Endothelial cell (in vitro differentiated cells): Measurements from ENCODE around the gene CCT8. TPM values are rescaled to one million over a fixed set of nuclear protein-coding genes. Genes with fewer than 3 reads are reported as not detected.

Source experiments
- DNase-seq: peaks from one replicate; pipeline ENCODE4 v3.0.0; 2021; ENCODE audit warnings: low spot score
- H3K27ac Mint-ChIP-seq: one replicate; pipeline ENCODE4 v1.8.0; 2021; ENCODE audit warnings: mixed read lengths, inconsistent platforms; ENCODE audit not compliant: unreplicated experiment
- H3K27me3 Mint-ChIP-seq: one replicate; pipeline ENCODE4 v1.8.0; 2021; ENCODE audit warnings: mild to moderate bottlenecking, moderate library complexity, mixed read lengths, inconsistent platforms; ENCODE audit not compliant: unreplicated experiment
- H3K36me3 Mint-ChIP-seq: one replicate; pipeline ENCODE4 v1.8.0; 2021; ENCODE audit warnings: mild to moderate bottlenecking, low read depth, mixed read lengths, inconsistent platforms; ENCODE audit not compliant: unreplicated experiment
- H3K4me1 Mint-ChIP-seq: one replicate; pipeline ENCODE4 v1.8.0; 2021; ENCODE audit warnings: mild to moderate bottlenecking, mixed read lengths, inconsistent platforms; ENCODE audit not compliant: unreplicated experiment
- H3K4me3 Mint-ChIP-seq: one replicate; pipeline ENCODE4 v1.8.0; 2021; ENCODE audit warnings: mild to moderate bottlenecking, mixed read lengths, inconsistent platforms; ENCODE audit not compliant: unreplicated experiment
- H3K9me3 Mint-ChIP-seq: one replicate; pipeline ENCODE4 v1.8.0; 2021; ENCODE audit warnings: mixed read lengths, inconsistent platforms; ENCODE audit not compliant: unreplicated experiment
- total RNA-seq: library from RNA; stranded (reverse); fragmentation: NEBNext Ultra II Directional; extraction: Animal tissue kit (Norgen Biotek cat#: 25700); gene quantifications from one replicate; pipeline ENCODE4 v1.2.1, GENCODE V29; 2021; ENCODE audit not compliant: unreplicated experiment
- TF ChIP-seq, protein P1 (sequence below): fragments of 200-600 bp; sonication (generic); IDR thresholded peaks from one replicate; pipeline ENCODE4 v1.5.0; 2021; ENCODE audit warnings: antibody characterized with exemption; ENCODE audit not compliant: unreplicated experiment

CCT8 gene
- total RNA-seq, 1 donor from 2014 or later: 186 TPM

DNA sequence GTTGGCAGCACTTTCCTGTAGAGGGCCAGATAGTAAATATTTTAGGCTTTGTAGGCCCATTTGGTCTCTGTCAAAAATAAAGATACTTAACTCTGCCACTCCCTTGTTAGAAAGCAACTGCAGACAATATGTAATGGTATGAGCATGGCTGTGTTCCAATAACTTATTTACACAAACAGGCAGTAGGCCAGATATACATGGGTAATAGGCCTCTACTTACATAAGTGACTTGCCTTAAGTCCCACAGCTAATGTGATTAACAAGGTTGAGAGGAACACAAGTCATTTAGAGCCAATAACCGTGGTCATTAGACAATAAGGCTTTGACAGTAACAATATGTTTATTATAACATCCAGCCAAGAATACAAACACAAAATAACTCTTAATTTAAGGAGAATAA, 17.4 kb downstream of the CCT8 start:
- no peaks in the 10 kb centered on the region for H3K9me3 Mint-ChIP-seq
- DNase-seq: no peak
- TF ChIP-seq, protein P1, sequence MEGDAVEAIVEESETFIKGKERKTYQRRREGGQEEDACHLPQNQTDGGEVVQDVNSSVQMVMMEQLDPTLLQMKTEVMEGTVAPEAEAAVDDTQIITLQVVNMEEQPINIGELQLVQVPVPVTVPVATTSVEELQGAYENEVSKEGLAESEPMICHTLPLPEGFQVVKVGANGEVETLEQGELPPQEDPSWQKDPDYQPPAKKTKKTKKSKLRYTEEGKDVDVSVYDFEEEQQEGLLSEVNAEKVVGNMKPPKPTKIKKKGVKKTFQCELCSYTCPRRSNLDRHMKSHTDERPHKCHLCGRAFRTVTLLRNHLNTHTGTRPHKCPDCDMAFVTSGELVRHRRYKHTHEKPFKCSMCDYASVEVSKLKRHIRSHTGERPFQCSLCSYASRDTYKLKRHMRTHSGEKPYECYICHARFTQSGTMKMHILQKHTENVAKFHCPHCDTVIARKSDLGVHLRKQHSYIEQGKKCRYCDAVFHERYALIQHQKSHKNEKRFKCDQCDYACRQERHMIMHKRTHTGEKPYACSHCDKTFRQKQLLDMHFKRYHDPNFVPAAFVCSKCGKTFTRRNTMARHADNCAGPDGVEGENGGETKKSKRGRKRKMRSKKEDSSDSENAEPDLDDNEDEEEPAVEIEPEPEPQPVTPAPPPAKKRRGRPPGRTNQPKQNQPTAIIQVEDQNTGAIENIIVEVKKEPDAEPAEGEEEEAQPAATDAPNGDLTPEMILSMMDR: no peak
- H3K4me1 Mint-ChIP-seq: no peaks in the 10 kb centered on the region
- no peak overlapping the region for H3K27ac Mint-ChIP-seq
- no peaks in the 10 kb centered on the region for H3K27me3 Mint-ChIP-seq
- no peak overlapping the region for H3K4me3 Mint-ChIP-seq
- H3K36me3 Mint-ChIP-seq: peaks cover 18% of the 10 kb centered on the region

DNA sequence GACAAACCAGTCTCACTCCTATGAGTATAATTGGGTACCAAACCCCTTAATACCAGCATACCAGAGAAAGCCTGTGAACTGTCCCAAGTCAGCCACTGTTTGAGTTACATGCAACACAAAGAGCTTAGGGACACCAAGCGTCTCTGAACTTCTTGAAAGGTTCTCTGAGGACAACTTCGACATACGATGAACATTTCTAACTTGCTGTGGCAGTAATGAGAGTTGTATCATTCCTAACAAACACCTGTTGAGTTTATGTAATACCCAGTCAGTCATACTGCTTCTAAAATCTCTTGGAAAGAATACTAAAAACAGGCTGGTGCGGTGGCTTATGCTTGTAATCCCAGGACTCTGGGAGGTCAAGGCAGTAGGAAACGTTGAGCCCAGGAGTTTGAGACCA, 18.4 kb downstream of the CCT8 start:
- no peak for DNase-seq
- H3K4me1 Mint-ChIP-seq: no peaks in the 10 kb centered on the region
- TF ChIP-seq, protein P1: no peak
- H3K36me3 Mint-ChIP-seq: peaks cover 16% of the 10 kb centered on the region
- no peak overlapping the region for H3K27ac Mint-ChIP-seq
- H3K27me3 Mint-ChIP-seq: no peaks in the 10 kb centered on the region
- H3K9me3 Mint-ChIP-seq: no peaks in the 10 kb centered on the region
- H3K4me3 Mint-ChIP-seq: no peak overlapping the region

DNA sequence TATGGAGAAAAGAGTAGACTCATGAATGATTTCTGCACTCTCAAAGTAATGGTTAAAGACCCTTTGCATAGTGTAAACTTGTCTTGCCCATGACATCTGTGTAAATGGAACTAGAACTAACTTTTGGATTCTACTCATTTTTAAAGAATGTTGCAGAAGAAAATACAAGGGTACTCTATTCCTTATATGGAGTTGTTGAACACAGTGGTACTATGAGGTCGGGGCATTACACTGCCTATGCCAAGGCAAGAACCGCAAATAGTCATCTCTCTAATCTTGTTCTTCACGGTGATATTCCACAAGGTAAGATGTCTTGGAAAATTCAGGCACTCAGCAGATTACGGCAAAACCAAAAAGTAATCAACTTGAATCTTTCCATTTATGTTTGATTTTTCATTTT, 19.8 kb downstream of the CCT8 start:
- Mint-ChIP-seq H3K9me3 (no peaks in the 10 kb centered on the region), H3K4me1 (no peaks in the 10 kb centered on the region), H3K4me3 (no peak overlapping the region), H3K27me3 (no peaks in the 10 kb centered on the region), H3K27ac (no peak overlapping the region), H3K36me3 (peaks cover 12% of the 10 kb centered on the region)
- TF ChIP-seq, protein P1: no peak
- no peak for DNase-seq

DNA sequence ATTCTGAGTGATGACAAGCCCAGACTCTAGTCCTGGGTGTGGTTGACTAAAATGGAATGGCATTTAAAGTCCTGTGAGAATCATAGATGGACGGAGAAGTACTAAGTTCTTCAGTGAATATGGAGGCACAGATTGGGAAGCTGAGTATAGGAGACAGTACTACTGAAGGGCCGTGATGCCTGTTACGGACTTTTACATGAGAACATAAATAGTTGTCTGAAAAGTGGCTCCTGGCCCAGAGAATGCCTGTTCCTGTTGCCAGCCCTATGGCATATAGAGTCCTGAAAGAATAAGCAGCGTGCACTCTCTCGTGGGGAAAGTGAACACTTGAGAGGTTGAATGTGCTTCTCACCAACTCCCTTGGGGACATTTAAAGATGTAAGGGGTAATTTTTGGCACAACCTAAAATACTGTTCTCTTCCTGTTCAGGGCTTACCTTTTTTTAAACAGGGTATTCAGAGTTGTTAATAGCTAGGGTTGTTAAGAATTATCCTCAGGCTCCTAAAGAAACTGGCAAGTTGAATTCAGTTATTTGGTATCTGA, 20.4 kb downstream of the CCT8 start:
- Mint-ChIP-seq H3K9me3 (no peaks in the 10 kb centered on the region), H3K4me3 (no peak overlapping the region), H3K27me3 (no peaks in the 10 kb centered on the region), H3K4me1 (no peaks in the 10 kb centered on the region), H3K36me3 (peaks cover 12% of the 10 kb centered on the region), H3K27ac (no peak overlapping the region)
- TF ChIP-seq, protein P1: no peak
- no peak for DNase-seq

DNA sequence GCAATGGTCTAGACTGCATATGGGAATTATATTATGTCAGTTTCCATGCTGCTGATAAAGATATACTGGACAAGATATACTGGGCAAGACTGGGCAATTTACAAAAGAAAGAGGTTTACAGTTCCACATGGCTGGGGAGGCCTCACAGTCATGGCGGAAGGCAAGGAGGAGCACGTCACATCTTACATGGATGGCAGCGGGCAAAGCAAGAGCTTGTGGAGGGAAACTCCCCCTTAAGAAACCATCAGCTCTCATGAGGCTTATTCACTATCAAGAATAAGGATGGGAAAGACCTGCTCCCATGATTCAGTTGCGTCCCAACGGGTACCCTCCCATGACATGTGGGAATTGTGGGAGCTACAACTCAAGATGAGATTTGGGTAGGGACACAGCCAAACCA, 21.2 kb downstream of the CCT8 start:
- peaks cover 12% of the 10 kb centered on the region for H3K36me3 Mint-ChIP-seq
- no peak for DNase-seq
- H3K27me3 Mint-ChIP-seq: no peaks in the 10 kb centered on the region
- TF ChIP-seq, protein P1: no peak
- no peaks in the 10 kb centered on the region for H3K9me3 Mint-ChIP-seq
- no peaks in the 10 kb centered on the region for H3K4me1 Mint-ChIP-seq
- H3K4me3 Mint-ChIP-seq: no peak overlapping the region
- H3K27ac Mint-ChIP-seq: no peak overlapping the region
